ENCODE results near the gene ULBP2.
"Not testable (repeated sequence)": the region's sequence is repeated elsewhere in the genome, so short reads cannot be mapped to it uniquely, and the experiment has no call there.

ULBP2 gene

DNA sequence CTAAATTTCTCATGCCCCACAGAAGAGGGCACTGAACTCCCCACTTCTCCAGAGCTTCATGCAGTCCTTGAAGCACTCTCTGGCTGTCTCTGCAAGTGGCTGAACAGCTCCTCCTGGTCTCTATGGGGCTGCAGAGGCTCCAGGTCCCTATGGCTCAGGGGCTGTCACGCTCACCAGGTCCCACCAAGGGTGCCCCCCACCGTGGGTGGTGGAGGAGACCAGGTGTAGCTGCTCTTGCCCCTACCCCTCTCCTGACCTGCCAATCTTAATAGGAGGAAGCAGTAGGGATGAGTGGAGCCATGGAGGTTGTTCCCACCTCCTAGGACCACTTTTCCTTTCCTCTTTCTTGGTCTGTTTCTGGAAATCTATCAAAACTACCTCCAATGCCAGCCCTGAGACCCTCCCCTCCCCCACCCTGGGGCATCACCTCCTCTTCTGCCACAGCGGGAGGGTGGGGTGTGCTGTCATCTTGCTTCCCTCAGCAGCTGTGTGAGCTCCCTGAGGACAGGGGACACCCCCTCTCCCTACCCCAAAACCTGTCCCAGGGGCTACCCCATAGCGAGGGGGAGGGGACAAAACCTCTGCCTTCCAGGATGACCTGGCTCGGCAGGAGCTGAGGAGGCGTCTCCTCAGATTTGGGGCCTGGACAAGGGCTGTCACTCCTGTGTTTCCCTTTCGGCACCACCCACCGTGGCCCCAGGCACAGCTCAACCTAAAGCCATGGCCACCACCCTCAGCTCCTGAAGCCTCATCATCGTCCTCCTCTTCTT, 31.9 kb upstream of the ULBP2 start:
- Histone ChIP-seq H4K20me1 (no peaks in the 10 kb centered on the region), H3K4me2 (no peak overlapping the region), H3K36me3 (no peaks in the 10 kb centered on the region), H3K9me3 (peaks cover 32% of the 10 kb centered on the region), H3K4me3 (no peak overlapping the region), H3K27ac (no peak overlapping the region), H3K9ac (no peak overlapping the region), H3K4me1 (peaks cover 21% of the 10 kb centered on the region), H3K27me3 (no peaks in the 10 kb centered on the region)
- no peak for TF ChIP-seq Cebpa-rat (IDR thresholded peaks at IDR 0.05)

DNA sequence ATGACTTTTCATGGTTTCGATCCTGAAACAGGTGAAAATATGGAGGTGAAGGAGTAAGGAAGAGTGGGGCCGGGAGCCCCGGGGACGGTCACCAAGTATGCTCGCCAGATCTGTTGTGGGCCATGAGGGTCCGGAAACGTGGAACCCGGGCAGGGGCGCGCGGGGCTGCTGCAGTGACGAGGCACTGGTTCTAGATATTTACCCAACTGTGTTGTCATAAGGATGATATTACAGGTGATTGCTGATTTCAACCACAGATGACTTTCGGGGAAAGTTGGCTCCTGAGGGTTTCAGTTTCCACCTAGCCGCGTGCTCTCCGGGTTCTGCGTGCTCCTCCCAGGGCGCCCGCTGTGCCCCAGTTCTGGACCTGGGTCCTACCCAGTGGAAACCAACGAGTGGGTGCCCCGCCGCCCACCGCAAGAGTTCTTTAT, 31.1 kb upstream of the ULBP2 start:
- no peak overlapping the region for H3K4me2 ChIP-seq
- peaks cover 12% of the 10 kb centered on the region for H3K4me1 ChIP-seq
- no peaks in the 10 kb centered on the region for H4K20me1 ChIP-seq
- H3K9me3 ChIP-seq, result peaks cover 32% of the 10 kb centered on the region
- H3K27ac ChIP-seq, result no peak overlapping the region
- no peaks in the 10 kb centered on the region for H3K27me3 ChIP-seq
- H3K36me3 ChIP-seq, result no peaks in the 10 kb centered on the region
- no peak for TF ChIP-seq Cebpa-rat (IDR thresholded peaks at IDR 0.05)
- H3K9ac ChIP-seq, result no peak overlapping the region
- H3K4me3 ChIP-seq, result no peak overlapping the region

DNA sequence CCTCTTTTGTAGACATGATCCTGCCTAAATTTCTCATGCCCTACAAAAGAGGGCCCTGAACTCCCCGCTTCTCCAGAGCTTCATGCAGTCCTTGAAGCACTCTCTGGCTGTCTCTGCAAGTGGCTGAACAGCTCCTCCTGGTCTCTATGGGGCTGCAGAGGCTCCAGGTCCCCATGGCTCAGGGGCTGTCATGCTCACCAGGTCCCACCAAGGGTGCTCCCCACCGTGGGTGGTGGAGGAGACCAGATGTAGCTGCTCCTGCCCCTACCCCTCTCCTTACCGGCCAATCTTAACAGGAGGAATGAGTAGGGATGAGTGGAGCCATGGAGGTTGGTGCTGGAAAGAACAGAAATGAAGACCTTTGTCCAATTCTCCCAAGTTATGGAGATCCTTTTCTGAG, 29.1 kb upstream of the ULBP2 start:
- H3K27me3 ChIP-seq, H3K9ac ChIP-seq, H3K4me2 ChIP-seq: not testable (repeated sequence)

DNA sequence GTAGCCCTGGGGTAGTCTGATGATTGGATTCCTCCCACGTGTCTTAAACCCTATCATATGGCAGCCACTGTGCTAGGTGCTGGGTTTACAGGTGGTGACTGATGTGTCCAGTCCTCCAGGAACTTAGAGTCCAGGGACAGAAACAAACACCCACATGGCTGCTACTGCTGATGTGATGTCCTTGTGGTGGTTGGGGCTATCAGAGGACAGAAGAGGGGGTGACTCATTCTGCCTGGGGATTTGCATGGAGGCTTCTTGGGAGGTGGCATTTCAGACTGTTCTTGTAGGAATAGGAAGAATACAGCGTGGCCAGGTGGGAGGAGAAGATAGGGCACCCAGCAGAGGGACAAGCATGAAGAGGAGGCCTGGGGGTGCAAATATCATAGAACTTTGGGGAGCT, 28.7 kb upstream of the ULBP2 start:
- Histone ChIP-seq H3K9ac (no peak overlapping the region), H3K4me2 (no peak overlapping the region), H3K4me1 (no peaks in the 10 kb centered on the region), H3K9me3 (peaks cover 22% of the 10 kb centered on the region), H4K20me1 (no peaks in the 10 kb centered on the region), H3K27ac (no peak overlapping the region), H3K27me3 (no peaks in the 10 kb centered on the region), H3K4me3 (no peak overlapping the region), H3K36me3 (no peaks in the 10 kb centered on the region)
- TF ChIP-seq Cebpa-rat (IDR thresholded peaks at IDR 0.05), result no peak

More for the DNA sequence above, 29.1 kb upstream of the ULBP2 start:
- H3K9me3 ChIP-seq, result peaks cover 26% of the 10 kb centered on the region
- not testable (repeated sequence) for H3K36me3 ChIP-seq, H3K27ac ChIP-seq, H3K4me1 ChIP-seq, H4K20me1 ChIP-seq, H3K4me3 ChIP-seq

DNA sequence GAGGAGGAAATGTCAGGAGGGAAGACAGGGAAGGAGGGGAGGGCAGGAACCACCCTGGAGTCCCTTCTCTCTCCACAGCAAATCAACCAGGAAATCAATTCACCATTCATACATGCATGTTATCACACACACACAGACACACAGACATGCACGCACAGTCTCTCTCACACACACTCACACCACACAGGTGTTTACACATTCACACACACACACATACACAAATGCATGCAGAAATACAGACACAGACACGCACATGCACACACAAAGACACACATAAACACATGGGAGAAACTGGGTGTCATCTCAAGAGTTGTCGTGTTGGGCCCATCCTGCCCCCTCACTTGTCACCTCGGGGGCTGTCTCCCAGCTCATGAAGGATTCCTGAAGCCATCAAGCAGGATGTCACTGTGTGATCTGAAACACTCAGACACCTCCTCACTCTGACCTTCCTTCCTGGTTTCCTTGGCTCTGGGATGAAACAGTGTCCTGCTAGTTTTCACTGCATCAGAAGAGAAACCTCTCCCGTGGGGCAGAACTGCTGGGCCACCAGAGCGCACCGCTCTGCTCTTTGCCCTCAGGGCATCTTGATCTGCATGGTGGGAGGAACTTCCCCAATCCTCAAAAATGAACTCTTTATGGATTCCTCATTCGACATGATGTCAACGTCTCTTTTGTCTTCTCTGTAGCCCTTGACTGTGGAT, 28.1 kb upstream of the ULBP2 start:
- no peaks in the 10 kb centered on the region for H3K4me1 ChIP-seq
- no peaks in the 10 kb centered on the region for H3K27me3 ChIP-seq
- no peaks in the 10 kb centered on the region for H4K20me1 ChIP-seq
- no peak overlapping the region for H3K4me2 ChIP-seq
- H3K9ac ChIP-seq, result no peak overlapping the region
- H3K9me3 ChIP-seq, result peaks cover 16% of the 10 kb centered on the region
- H3K27ac ChIP-seq, result no peak overlapping the region
- no peak overlapping the region for H3K4me3 ChIP-seq
- TF ChIP-seq Cebpa-rat (IDR thresholded peaks at IDR 0.05), result no peak
- H3K36me3 ChIP-seq, result no peaks in the 10 kb centered on the region

DNA sequence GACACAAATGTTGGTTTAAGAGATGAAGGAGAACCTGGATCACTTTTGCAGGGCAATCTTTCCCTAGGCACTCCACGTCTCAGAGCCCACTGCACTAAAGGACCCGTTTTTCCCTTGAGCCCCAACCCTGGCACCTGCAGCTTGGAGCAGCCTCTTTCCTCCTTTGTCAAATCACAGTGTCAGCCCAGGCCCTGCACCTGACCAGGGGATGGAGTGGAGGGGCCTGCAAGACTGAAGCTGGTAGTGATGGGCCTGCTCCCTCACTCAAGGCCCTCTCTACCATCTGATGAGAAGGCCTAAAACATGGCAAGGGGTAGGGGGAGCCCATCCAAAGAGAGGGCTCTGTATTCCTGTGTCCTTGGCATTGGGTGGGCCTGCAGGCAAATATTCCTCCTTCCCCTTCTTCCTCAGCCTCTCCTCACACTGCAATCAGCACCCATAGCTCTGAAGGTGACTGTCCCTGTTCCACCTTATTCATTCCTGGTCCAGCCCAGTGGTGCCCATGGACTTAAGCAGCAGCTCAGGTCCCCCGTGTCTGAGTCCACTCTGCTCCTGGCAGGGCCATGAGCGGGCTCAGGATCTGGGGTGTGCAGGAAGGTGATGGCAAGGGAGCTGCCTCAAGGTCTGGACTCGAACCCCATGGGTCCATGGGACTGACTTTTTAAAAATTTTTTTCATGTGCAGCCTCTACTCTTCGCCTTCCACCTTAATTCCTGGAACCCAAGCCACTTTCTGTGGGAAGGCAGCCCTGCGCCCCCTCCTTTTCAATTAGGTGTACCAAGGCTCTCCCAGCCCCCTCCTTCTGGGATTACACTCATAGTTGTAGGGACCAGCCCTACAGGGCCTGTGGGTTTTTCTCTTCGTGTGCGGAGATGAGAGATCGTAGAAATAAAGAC, 25.6 kb upstream of the ULBP2 start:
- H3K27me3 ChIP-seq, result peaks cover 15% of the 10 kb centered on the region
- TF ChIP-seq Cebpa-rat (IDR thresholded peaks at IDR 0.05), result no peak
- no peaks in the 10 kb centered on the region for H3K4me1 ChIP-seq

DNA sequence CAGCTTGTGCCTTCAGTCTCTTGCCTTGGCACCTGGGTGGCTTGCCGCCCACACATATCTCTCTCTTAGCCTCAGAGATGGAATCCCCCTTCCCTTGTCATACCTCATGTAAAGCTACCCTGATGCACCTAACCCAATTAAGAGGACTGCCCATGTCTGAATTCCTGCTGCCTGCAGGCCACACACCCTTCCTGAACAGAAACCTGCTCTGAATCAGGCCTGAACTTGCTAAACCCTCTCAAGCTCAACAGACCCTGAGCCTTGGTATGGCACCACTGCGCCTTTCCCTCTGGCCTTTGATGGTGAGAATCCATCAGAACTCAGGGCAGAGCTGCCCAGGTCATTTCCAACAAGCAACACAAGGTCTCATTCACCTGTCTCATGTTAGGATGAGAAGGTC, 24.1 kb upstream of the ULBP2 start:
- no peak overlapping the region for H3K4me3 ChIP-seq
- H3K4me2 ChIP-seq, result no peak overlapping the region
- no peak overlapping the region for H3K27ac ChIP-seq
- H3K36me3 ChIP-seq, result no peaks in the 10 kb centered on the region
- H3K9ac ChIP-seq, result no peak overlapping the region
- H3K27me3 ChIP-seq, result peaks cover 30% of the 10 kb centered on the region
- H4K20me1 ChIP-seq, result no peaks in the 10 kb centered on the region
- H3K4me1 ChIP-seq, result no peaks in the 10 kb centered on the region
- H3K9me3 ChIP-seq, result peaks cover 12% of the 10 kb centered on the region
- no peak for TF ChIP-seq Cebpa-rat (IDR thresholded peaks at IDR 0.05)

More for the DNA sequence above, 25.6 kb upstream of the ULBP2 start:
- Histone ChIP-seq H4K20me1 (no peaks in the 10 kb centered on the region), H3K36me3 (no peaks in the 10 kb centered on the region), H3K9me3 (no peaks in the 10 kb centered on the region), H3K9ac (no peak overlapping the region), H3K4me3 (no peak overlapping the region), H3K27ac (no peak overlapping the region), H3K4me2 (no peak overlapping the region)

DNA sequence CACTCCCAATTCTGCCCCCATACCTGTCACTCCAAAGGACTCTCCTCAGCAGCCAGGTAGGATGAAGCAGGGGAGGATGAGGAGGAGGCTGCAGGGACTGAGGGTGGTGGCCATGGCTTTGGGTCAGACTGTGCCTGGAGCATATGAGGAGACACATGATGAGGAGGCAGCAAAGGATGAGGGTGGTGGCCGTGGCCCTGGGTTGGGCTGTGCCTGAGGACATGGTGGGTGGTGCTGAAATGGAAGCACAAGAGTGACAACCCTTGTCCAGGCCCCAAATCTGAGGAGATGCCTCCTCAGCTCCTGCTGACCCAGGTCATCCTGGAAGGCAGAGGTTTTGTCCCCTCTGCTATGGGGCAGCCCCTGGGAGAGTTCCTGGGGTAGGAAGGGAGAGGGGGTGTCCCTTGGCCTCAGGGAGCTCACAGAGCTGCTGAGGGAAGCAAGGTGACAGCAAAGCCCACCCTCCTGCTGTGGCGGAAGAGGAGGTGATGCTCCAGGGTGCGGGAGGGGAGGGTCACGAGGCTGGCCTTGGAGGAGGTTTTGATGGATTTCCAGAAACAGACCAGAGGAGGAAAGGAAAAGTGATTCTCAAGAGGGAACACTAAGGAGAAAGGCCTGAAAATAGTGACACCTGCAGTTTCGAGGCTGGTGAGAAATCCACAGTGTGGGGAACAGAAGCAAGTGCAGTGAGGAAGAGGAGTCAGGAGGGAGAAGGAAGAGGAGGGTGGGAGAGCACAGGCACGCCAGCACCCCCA, 23.5 kb upstream of the ULBP2 start:
- H3K27me3 ChIP-seq, result peaks cover 36% of the 10 kb centered on the region
- no peak overlapping the region for H3K4me2 ChIP-seq
- H3K4me1 ChIP-seq, result no peaks in the 10 kb centered on the region
- TF ChIP-seq Cebpa-rat (IDR thresholded peaks at IDR 0.05), result no peak
- H3K27ac ChIP-seq, result no peak overlapping the region
- peaks cover 18% of the 10 kb centered on the region for H3K9me3 ChIP-seq
- no peak overlapping the region for H3K9ac ChIP-seq
- no peak overlapping the region for H3K4me3 ChIP-seq
- no peaks in the 10 kb centered on the region for H3K36me3 ChIP-seq
- H4K20me1 ChIP-seq, result no peaks in the 10 kb centered on the region; the same call in 1 of the 2 replicates

DNA sequence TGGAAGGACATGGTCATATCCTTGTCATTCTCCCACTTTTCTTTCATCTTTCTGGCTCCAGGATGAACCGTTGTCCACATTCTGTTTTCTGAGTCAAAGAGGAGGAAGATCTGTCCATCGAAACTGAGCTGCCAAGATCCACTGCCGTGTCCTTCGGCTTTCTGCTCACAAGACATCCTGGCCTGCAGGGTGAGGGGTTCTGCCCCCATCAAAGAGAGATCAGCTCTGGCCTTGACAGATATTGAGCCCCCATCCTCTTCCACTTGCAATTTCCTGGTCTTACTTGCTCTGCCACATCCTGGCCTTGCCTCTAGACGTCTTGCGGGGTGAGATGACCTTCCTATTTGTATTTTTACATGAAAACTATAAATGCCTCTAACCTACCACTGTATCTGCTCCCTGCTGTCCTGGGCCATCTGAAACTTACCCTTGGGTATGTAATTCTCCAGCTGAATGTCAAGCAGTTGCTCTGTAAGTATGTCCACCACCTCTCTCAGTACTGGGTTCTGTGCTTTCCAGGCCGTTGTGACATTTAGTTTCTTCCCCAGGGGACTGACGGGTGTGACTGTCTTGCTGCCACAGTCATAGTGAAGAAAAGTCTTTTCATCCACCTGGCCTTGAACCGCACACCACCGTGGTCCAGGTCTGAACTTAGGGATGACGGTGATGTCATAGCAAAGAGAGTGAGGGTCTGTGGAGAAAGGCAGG, 22.5 kb upstream of the ULBP2 start:
- not testable (repeated sequence) for H3K4me3 ChIP-seq, H3K4me1 ChIP-seq, H3K4me2 ChIP-seq, H3K9ac ChIP-seq, H4K20me1 ChIP-seq, H3K36me3 ChIP-seq, H3K27ac ChIP-seq
- peaks cover 27% of the 10 kb centered on the region for H3K9me3 ChIP-seq
- H3K27me3 ChIP-seq, result peaks cover 46% of the 10 kb centered on the region

Measured in BLaER1 (cell line).